H1 (cell line): ENCODE results near the gene P3H2. TPM values are rescaled to one million over a fixed set of nuclear protein-coding genes. Genes with fewer than 3 reads are reported as not detected.

Experiments
- CTCF ChIA-PET: fragments of 300-600 bp; sonication (Branson Sonifier 250); formaldehyde crosslinking; loops from one replicate; lab custom pipeline; 2021; ENCODE audit not compliant: partially characterized antibody; lab: Charles Lee
- POLR2A ChIA-PET: fragments of 300-600 bp; sonication (Branson Sonifier 250); formaldehyde crosslinking; loops from one replicate; lab custom pipeline; 2021; ENCODE audit warnings: inconsistent platforms; ENCODE audit not compliant: partially characterized antibody; lab: Charles Lee
- DNase-seq, 2 experiments: peaks; one replicate each; pipeline versions ENCODE4 v3.0.0 to v3.0.0-alpha.2; 2010 to 2022; ENCODE audit warnings: low spot score in 2 of 2, low read depth in 1 of 2, mixed read lengths in 1 of 2
- FAIRE-seq: peaks from 2 replicates; lab custom pipeline; 2011; peaks lifted over from hg19 to GRCh38; lab: Jason Lieb, UNC
- H2AFZ ChIP-seq: 2 replicates; pipeline ENCODE4 v1.8.1; 2012; ENCODE audit warnings: low read length, inconsistent platforms
- H2AK5ac ChIP-seq: 2 replicates; pipeline ENCODE4 v1.6.1; 2013; ENCODE audit warnings: low read depth, low read length
- H2BK120ac ChIP-seq: replicated peaks from 2 replicates; pipeline ENCODE3; 2013; ENCODE audit warnings: low read depth, low read length, inconsistent platforms
- H2BK12ac ChIP-seq: 2 replicates; pipeline ENCODE4 v1.6.1; 2013; ENCODE audit warnings: low read depth, low read length
- H2BK15ac ChIP-seq: 2 replicates; pipeline ENCODE4 v1.6.1; 2013; ENCODE audit warnings: low read length
- H2BK20ac ChIP-seq: 2 replicates; pipeline ENCODE4 v1.6.1; 2013; ENCODE audit warnings: low read length
- H2BK5ac ChIP-seq: 2 replicates; pipeline ENCODE4 v1.6.1; 2013; ENCODE audit warnings: low read depth, low read length
- H3K14ac ChIP-seq: 2 replicates; pipeline ENCODE4 v1.6.1; 2013; ENCODE audit warnings: inconsistent platforms; ENCODE audit not compliant: insufficient read length
- H3K18ac ChIP-seq: 2 replicates; pipeline ENCODE4 v1.6.1; 2013; ENCODE audit warnings: low read length; ENCODE audit errors: extremely low read depth
- H3K23ac ChIP-seq: 2 replicates; pipeline ENCODE4 v1.6.1; 2013; ENCODE audit warnings: inconsistent platforms; ENCODE audit not compliant: insufficient read length
- H3K23me2 ChIP-seq: 2 replicates; pipeline ENCODE4 v1.6.1; 2013; ENCODE audit warnings: low read depth, low read length
- H3K27ac ChIP-seq: 2 replicates; pipeline ENCODE4 v1.6.1; 2011; ENCODE audit warnings: low read depth, low read length, inconsistent platforms
- H3K27me3 ChIP-seq, 4 experiments: replicated peaks in 1 of 4; 1 replicate in 1 of 4; 2 replicates in 3 of 4; pipeline versions ENCODE4 v1.6.1 to v1.8.1; 2011 to 2013; ENCODE audit warnings: low read length in 3 of 4, mild to moderate bottlenecking in 3 of 4, inconsistent platforms in 2 of 4, mixed read lengths in 2 of 4, moderate library complexity in 1 of 4; ENCODE audit not compliant: control insufficient read depth in 3 of 4, insufficient read depth in 3 of 4; ENCODE audit errors: extremely low read depth in 1 of 4
- H3K36me3 ChIP-seq, 4 experiments: 2 replicates each; pipeline versions ENCODE4 v1.6.1 to v1.8.1; 2011 to 2013; ENCODE audit warnings: mild to moderate bottlenecking in 4 of 4, low read length in 3 of 4, moderate library complexity in 2 of 4, control low read depth in 1 of 4, inconsistent platforms in 1 of 4; ENCODE audit not compliant: insufficient read depth in 4 of 4, control insufficient read depth in 2 of 4
- H3K4ac ChIP-seq: replicated peaks from 2 replicates; pipeline ENCODE3; 2013; ENCODE audit warnings: low read length, low read depth, mixed read lengths, inconsistent platforms; ENCODE audit not compliant: insufficient read length
- H3K4me1 ChIP-seq, 4 experiments: replicated peaks in 1 of 4; 1 replicate in 1 of 4; 2 replicates in 3 of 4; pipeline versions ENCODE4 v1.6.1 to v1.8.1; 2011 to 2013; ENCODE audit warnings: low read length in 3 of 4, inconsistent platforms in 2 of 4, mixed read lengths in 1 of 4; ENCODE audit not compliant: insufficient read depth in 4 of 4, control insufficient read depth in 3 of 4
- H3K4me2 ChIP-seq, 2 experiments: 2 replicates each; pipeline versions ENCODE4 v1.6.1 to v1.8.1; 2011 to 2013; ENCODE audit warnings: low read depth in 2 of 2, low read length in 2 of 2, control low read depth in 1 of 2, inconsistent platforms in 1 of 2, mild to moderate bottlenecking in 1 of 2; ENCODE audit not compliant: insufficient read depth in 1 of 2
- H3K4me3 ChIP-seq, 4 experiments: fragments of 200-600, 300-600 bp in 1 of 4; sonication (generic), shearing (Covaris generic), sonication (Bioruptor Twin) in 1 of 4; 2 replicates each; pipeline versions ENCODE4 v1.5.1 to v1.8.1; 2011 to 2016; ENCODE audit warnings: low read length in 4 of 4, low read depth in 3 of 4, control low read depth in 2 of 4, inconsistent platforms in 2 of 4, mild to moderate bottlenecking in 2 of 4, mixed read lengths in 1 of 4, moderate library complexity in 1 of 4; ENCODE audit not compliant: insufficient read depth in 2 of 4; ENCODE audit errors: extremely low read depth in 1 of 4
- H3K56ac ChIP-seq: replicated peaks from 2 replicates; pipeline ENCODE3; 2013; ENCODE audit warnings: low read depth, mild to moderate bottlenecking, mixed read lengths, low read length, inconsistent platforms; ENCODE audit not compliant: insufficient read length
- H3K79me1 ChIP-seq: 2 replicates; pipeline ENCODE4 v1.6.1; 2013; ENCODE audit warnings: low read depth, low read length, control low read depth
- H3K79me2 ChIP-seq, 2 experiments: 2 replicates each; pipeline versions ENCODE4 v1.6.1 to v1.8.1; 2012 to 2013; ENCODE audit warnings: low read length in 2 of 2, mild to moderate bottlenecking in 2 of 2, inconsistent platforms in 1 of 2; ENCODE audit not compliant: insufficient read depth in 2 of 2, control insufficient read depth in 1 of 2
- H3K9ac ChIP-seq, 4 experiments: replicated peaks in 1 of 4; 1 replicate in 1 of 4; 2 replicates in 3 of 4; pipeline versions ENCODE4 v1.6.1 to v1.8.1; 2011 to 2013; ENCODE audit warnings: low read depth in 3 of 4, low read length in 3 of 4, control low read depth in 2 of 4, mild to moderate bottlenecking in 2 of 4, moderate library complexity in 2 of 4, inconsistent platforms in 1 of 4; ENCODE audit errors: extremely low read depth in 1 of 4
- H3K9me3 ChIP-seq, 2 experiments: 2 replicates each; pipeline versions ENCODE4 v1.6.1 to v1.8.1; 2012 to 2013; ENCODE audit warnings: mild to moderate bottlenecking in 2 of 2, moderate library complexity in 2 of 2, control low read depth in 1 of 2, inconsistent platforms in 1 of 2, low read depth in 1 of 2, low read length in 1 of 2, mixed read lengths in 1 of 2; ENCODE audit not compliant: insufficient read depth in 2 of 2
- H4K20me1 ChIP-seq, 2 experiments: replicated peaks in 1 of 2; 2 replicates each; pipeline versions ENCODE3 to v1.8.1; 2011 to 2013; ENCODE audit warnings: inconsistent platforms in 2 of 2, low read length in 2 of 2, mild to moderate bottlenecking in 1 of 2; ENCODE audit not compliant: insufficient read depth in 2 of 2, control insufficient read depth in 1 of 2
- H4K5ac ChIP-seq: 2 replicates; pipeline ENCODE4 v1.6.1; 2013; ENCODE audit warnings: low read length, low read depth, mixed read lengths, inconsistent platforms; ENCODE audit not compliant: insufficient read length
- H4K8ac ChIP-seq: 2 replicates; pipeline ENCODE4 v1.8.0; 2013; ENCODE audit warnings: mild to moderate bottlenecking, moderate library complexity, low read length, inconsistent platforms; ENCODE audit not compliant: insufficient read depth; ENCODE audit errors: extremely low read depth
- H4K91ac ChIP-seq: replicated peaks from 2 replicates; pipeline ENCODE3; 2013; ENCODE audit warnings: low read length, mixed read lengths, inconsistent platforms; ENCODE audit not compliant: insufficient read length
- SIX5 ChIP-seq: IDR thresholded peaks from 2 replicates; pipeline ENCODE4 v1.6.1; 2011; ENCODE audit warnings: mild to moderate bottlenecking, low read depth, low read length
- TAF7 ChIP-seq: optimal IDR thresholded peaks from 2 replicates; pipeline ENCODE3; 2011; ENCODE audit warnings: low read depth, mild to moderate bottlenecking, inconsistent platforms, low read length, moderate library complexity, borderline replicate concordance
- WGBS, 2 experiments: shearing (Covaris generic) in 1 of 2; methylation state at CpG; one replicate each; pipeline versions ENCODE4 v1.1.6 to v1.1.7; 2013 to 2015; ENCODE audit warnings: low lambda C conversion rate in 2 of 2, mixed read lengths in 2 of 2, inconsistent platforms in 1 of 2, low coverage in 1 of 2, missing lambda C conversion rate in 1 of 2; ENCODE audit not compliant: insufficient replicate concordance in 2 of 2, insufficient coverage in 1 of 2, insufficient read length in 1 of 2; ENCODE audit errors: extremely low coverage in 1 of 2, missing lambda C conversion rate in 1 of 2; 5-methylcytosine and 5-hydroxymethylcytosine counted together
- polyA plus RNA-seq, 7 experiments: library from polyadenylated mRNA; depleted of rRNA in 3 of 7; stranded (reverse) in 5 of 7; unstranded in 2 of 7; fragments of >200 nt in 5 of 7; fragments of 200-250 nt in 2 of 7; gene quantifications; 1 replicate in 5 of 7; 2 replicates in 1 of 7; 4 replicates in 1 of 7; pipeline versions ENCODE4 v1.2.1 to v1.2.3, GENCODE V29; 2011 to 2013; ENCODE audit warnings: missing spikeins in 2 of 7, mixed read lengths in 2 of 7
- total RNA-seq: library from RNA; stranded (reverse); fragmentation: NEBNext Ultra II Directional; extraction: Animal tissue kit (Norgen Biotek cat#: 25700); gene quantifications from 2 replicates; pipeline ENCODE4 v1.2.1, GENCODE V29; 2021

The P3H2 gene
- total and polyA plus RNA-seq, 2 of the 8 experiments (the other 6 are each of a cell fraction or from before 2014, with no cell fraction given) = 40.5 to 60.4 TPM

- no peak overlapping the region for H2BK15ac ChIP-seq
- no peak overlapping the region for H2BK12ac ChIP-seq
- TF ChIP-seq TAF7 (no peak), SIX5 (no peak)
- ChIA-PET POLR2A (no interaction called here), CTCF (no interaction called here)
- H3K56ac ChIP-seq = no peak overlapping the region
- H3K36me3 ChIP-seq = no peaks in the 10 kb centered on the region
- no peaks in the 10 kb centered on the region for H3K79me1 ChIP-seq
- H3K9me3 ChIP-seq = no peaks in the 10 kb centered on the region
- H3K14ac ChIP-seq = no peak overlapping the region
- no peak overlapping the region for H3K4me3 ChIP-seq
- H3K4me2 ChIP-seq = no peak overlapping the region
- no peak for FAIRE-seq
- no peaks in the 10 kb centered on the region for H3K27me3 ChIP-seq
- no peak overlapping the region for H2BK120ac ChIP-seq
- H3K4ac ChIP-seq = no peak overlapping the region
- no peak overlapping the region for H4K5ac ChIP-seq
- no peak for DNase-seq
- no peak overlapping the region for H2AFZ ChIP-seq
- H3K4me1 ChIP-seq = no peaks in the 10 kb centered on the region
- no peak overlapping the region for H2AK5ac ChIP-seq
- 53% methylated on average over 4 of the region's 4 CpGs; no CpG with 5 or more reads in 1 of the 2 experiments for WGBS, 2 experiments
- H3K18ac ChIP-seq = no peak overlapping the region
- no peak overlapping the region for H4K8ac ChIP-seq
- H3K79me2 ChIP-seq = no peaks in the 10 kb centered on the region
- H4K91ac ChIP-seq = no peak overlapping the region
- H2BK5ac ChIP-seq = no peak overlapping the region
- no peak overlapping the region for H3K9ac ChIP-seq
- no peak overlapping the region for H3K27ac ChIP-seq
- H2BK20ac ChIP-seq = no peak overlapping the region; the same call in 1 of the 2 replicates
- H3K23me2 ChIP-seq = no peaks in the 10 kb centered on the region
- H3K23ac ChIP-seq = no peak overlapping the region
- no peaks in the 10 kb centered on the region for H4K20me1 ChIP-seq
Observed at GRCh38 chr3:190155752-190156151, 35.1 kb upstream of the P3H2 start.
